Mammary epithelial cell (primary cell): ENCODE results near the gene ASB8.

Experiments
- CTCF ChIP-seq, 2 donors: IDR thresholded peaks in 1 of 2; conservative IDR thresholded peaks in 1 of 2; 2 replicates each; pipeline ENCODE4 v1.5.1; 2011 to 2012; ENCODE audit warnings: inconsistent platforms in 2 of 2, low read length in 2 of 2, mild to moderate bottlenecking in 2 of 2, control low read depth in 1 of 2, low read depth in 1 of 2; ENCODE audit not compliant: insufficient read depth in 1 of 2; ENCODE audit errors: extremely low read depth in 1 of 2
- EZH2 ChIP-seq: IDR thresholded peaks from 2 replicates; pipeline ENCODE4 v1.6.1; 2012; ENCODE audit warnings: low read length, inconsistent platforms, borderline replicate concordance

- TF ChIP-seq CTCF (conservative IDR thresholded peaks at IDR 0.05 in 1 of 2, IDR thresholded peaks at IDR 0.05 in 1 of 2; ENCODE audit: extremely low read depth in 1 of 2, insufficient read depth in 1 of 2, low read depth in 1 of 2, low read length in 2 of 2) (no peak), EZH2 (no peak)
Observed at GRCh38 chr12:48104531-48104930, 52.8 kb downstream of the ASB8 start.
